Measurements from ENCODE around the gene TFDP1. TPM values are rescaled to one million over a fixed set of nuclear protein-coding genes. Genes with fewer than 3 reads are reported as not detected.

The TFDP1 gene
- total and polyA plus RNA-seq, 12 donors: 16.4 to 51.4 (median 37.5) TPM

GRCh38 chr13:113616991-113617749 lies 32.6 kb downstream of the TFDP1 start:
- H3K27me3 ChIP-seq: no peaks in the 10 kb centered on the region
- peaks cover 0 to 23% (median 0%) of the 10 kb centered on the region in 9 donors for H3K36me3 ChIP-seq
- intact Hi-C loops (cut with DNase I): no loop called here
- ATAC-seq (peak in 1 of 8 donors; percentile 32), DNase-seq (no peak)
- H3K9me3 ChIP-seq: no peaks in the 10 kb centered on the region
- WGBS, 2 donors: 67 to 78% methylated on average over 18 of the region's 18 CpGs
- peak overlapping the region in 1 of 10 donors; percentile 3 for H3K4me3 ChIP-seq
- TF ChIP-seq, protein P1, sequence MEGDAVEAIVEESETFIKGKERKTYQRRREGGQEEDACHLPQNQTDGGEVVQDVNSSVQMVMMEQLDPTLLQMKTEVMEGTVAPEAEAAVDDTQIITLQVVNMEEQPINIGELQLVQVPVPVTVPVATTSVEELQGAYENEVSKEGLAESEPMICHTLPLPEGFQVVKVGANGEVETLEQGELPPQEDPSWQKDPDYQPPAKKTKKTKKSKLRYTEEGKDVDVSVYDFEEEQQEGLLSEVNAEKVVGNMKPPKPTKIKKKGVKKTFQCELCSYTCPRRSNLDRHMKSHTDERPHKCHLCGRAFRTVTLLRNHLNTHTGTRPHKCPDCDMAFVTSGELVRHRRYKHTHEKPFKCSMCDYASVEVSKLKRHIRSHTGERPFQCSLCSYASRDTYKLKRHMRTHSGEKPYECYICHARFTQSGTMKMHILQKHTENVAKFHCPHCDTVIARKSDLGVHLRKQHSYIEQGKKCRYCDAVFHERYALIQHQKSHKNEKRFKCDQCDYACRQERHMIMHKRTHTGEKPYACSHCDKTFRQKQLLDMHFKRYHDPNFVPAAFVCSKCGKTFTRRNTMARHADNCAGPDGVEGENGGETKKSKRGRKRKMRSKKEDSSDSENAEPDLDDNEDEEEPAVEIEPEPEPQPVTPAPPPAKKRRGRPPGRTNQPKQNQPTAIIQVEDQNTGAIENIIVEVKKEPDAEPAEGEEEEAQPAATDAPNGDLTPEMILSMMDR (IDR thresholded peaks at IDR 0.05): no peak
- H3K4me1 ChIP-seq: peaks cover 0 to 17% (median 0%) of the 10 kb centered on the region in 9 donors
- peak overlapping the region in 1 of 10 donors; percentile 79 for H3K27ac ChIP-seq

DNA sequence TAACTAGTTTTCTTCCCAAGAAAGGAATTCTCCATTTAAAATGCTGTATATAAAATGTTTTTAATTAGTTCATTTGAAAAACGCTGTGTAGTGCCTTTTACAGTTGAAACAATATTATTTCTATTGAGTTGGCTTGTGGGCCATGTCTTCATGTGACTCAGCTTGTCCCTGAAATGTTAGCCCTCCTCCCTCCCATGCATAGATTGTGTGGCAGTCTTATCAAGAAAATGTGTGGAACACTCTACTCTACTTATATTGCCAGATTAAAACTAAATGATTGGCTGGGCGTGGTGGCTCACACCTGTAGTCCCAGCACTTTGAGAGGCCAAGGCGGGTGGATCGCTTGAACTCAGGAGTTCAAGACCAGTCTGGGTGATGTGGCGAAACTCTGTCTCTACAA lies 33.4 kb downstream of the TFDP1 start:
- H3K27ac ChIP-seq: no peak overlapping the region
- 94% methylated on average over 5 of the region's 5 CpGs for WGBS, 2 donors
- intact Hi-C loops (cut with DNase I): no loop called here
- DNase-seq (no peak), ATAC-seq (no peak)
- H3K9me3 ChIP-seq: no peaks in the 10 kb centered on the region
- H3K27me3 ChIP-seq: no peaks in the 10 kb centered on the region
- TF ChIP-seq, protein P1 (IDR thresholded peaks at IDR 0.05): no peak
- H3K4me1 ChIP-seq: peaks cover 0 to 17% (median 0%) of the 10 kb centered on the region in 9 donors
- H3K36me3 ChIP-seq: peaks cover 0 to 20% (median 0%) of the 10 kb centered on the region in 9 donors
- H3K4me3 ChIP-seq: no peak overlapping the region

GRCh38 chr13:113618455-113618854 lies 33.9 kb downstream of the TFDP1 start:
- DNase-seq: no peak
- ATAC-seq: no peak
- intact Hi-C loops (cut with DNase I): no loop called here
- Histone ChIP-seq H3K36me3 (peaks cover 0 to 22% (median 0%) of the 10 kb centered on the region in 9 donors), H3K4me1 (peaks cover 0 to 17% (median 0%) of the 10 kb centered on the region in 9 donors), H3K27me3 (no peaks in the 10 kb centered on the region), H3K4me3 (no peak overlapping the region), H3K27ac (no peak overlapping the region), H3K9me3 (no peaks in the 10 kb centered on the region)
- WGBS, 2 donors: 95 to 98% methylated on average over 7 of the region's 7 CpGs
- TF ChIP-seq, protein P1 (IDR thresholded peaks at IDR 0.05): no peak

DNA sequence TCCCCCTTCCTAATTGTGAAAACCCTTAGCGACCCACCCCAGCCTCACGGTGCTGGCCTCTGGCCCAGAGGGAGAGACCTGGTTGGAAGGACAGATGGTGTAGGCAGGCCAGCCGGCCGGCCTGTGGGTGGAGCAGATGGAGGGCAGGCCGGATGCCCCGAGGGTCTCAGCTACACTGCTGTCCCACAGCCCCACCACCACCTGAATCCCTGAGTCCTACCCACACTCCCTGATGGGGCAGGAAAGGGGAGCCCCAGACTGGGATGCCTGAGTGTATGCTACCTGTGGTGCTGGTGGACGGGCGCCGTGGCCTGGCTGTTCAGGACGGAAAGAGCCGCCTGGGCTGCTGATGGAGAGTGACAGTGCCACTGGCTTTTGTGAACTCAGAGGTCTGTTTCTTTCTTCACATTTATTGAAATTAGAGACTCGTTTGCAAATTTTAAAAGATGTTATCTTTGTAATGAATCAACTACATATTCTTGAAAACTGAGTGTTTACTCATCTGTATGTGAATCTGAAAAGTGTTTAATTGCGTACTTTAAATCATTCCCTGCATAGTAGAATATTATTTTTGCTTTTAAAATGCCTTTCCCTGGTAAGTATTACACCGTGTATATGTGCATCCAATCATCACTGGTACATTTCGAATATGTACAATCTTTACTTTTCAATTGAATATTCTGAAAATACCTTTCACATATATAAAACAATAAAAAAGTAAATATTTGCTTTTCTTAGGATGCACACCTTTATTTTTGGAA lies 35.7 kb downstream of the TFDP1 start:
- intact Hi-C loops (cut with DNase I): no loop called here
- peaks cover 0 to 22% (median 0%) of the 10 kb centered on the region in 9 donors for H3K36me3 ChIP-seq
- 74 to 79% methylated on average over 15 of the region's 15 CpGs for WGBS, 2 donors
- no peak overlapping the region for H3K27ac ChIP-seq
- H3K9me3 ChIP-seq: no peaks in the 10 kb centered on the region
- H3K4me1 ChIP-seq: peaks cover 0 to 17% (median 0%) of the 10 kb centered on the region in 9 donors
- no peak for DNase-seq
- TF ChIP-seq, protein P1 (IDR thresholded peaks at IDR 0.05): no peak
- ATAC-seq: peak in 2 of 8 donors; percentile 13 to 31
- H3K4me3 ChIP-seq: no peak overlapping the region
- H3K27me3 ChIP-seq: no peaks in the 10 kb centered on the region

Data from heart right ventricle (tissue), 16 donors.